DOHH2 (cell line): Measurements from ENCODE around the gene L1CAM.

ENCODE experiments used
- EZH2phosphoT487 ChIP-seq: fragments of 200-600 bp; sonication (generic); IDR thresholded peaks from 2 replicates; pipeline ENCODE4 v1.6.1; 2017; ENCODE audit warnings: borderline replicate concordance, mild to moderate bottlenecking, antibody characterized with exemption, low read length, moderate library complexity, mixed read lengths
- TF ChIP-seq, protein P1 (sequence below): fragments of 200-600 bp; sonication (generic); IDR thresholded peaks from one replicate; pipeline ENCODE4 v1.5.1; 2014; ENCODE audit warnings: antibody characterized with exemption, mild to moderate bottlenecking, low read depth, low read length; ENCODE audit not compliant: poor library complexity, severe bottlenecking

DNA sequence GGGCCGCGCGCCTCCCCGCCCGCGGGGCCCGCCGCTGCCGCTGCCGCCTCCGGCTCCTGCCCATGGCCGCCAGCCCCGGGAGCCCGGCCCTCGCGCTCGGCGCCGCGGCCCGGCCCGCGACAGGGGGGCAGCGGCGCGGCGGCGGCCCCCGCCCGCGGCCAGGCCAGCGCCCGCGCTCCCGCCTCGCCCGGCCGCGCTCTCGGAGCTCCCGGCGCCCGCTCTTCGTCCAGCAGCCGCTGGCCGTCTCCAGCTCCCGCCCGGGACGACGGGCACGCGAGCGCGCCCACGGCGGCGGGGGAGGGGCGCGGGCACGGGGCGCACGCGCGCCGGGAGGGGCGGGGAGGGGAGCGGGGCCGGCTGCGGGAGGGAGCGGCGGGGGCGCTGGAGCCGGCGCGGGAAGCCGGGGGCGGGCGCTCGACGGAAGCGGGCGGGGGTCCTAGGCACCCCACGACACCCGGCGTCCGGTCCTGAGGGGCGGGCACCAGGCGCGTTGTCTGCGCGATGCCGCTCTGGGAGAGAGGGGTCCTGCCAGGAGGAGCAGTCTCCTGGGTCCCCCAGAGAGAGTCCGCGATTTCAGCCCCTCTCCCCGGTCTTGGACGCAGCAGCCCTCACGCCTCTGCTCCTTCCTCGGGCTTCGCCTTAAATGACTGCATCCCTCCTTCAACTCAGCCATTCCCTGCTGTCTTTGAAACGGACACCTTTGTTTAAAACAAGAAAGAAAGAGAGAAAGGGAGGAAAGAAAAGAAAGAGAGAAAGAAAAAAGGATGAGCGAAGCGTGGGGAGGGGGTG lies 55.1 kb downstream of the L1CAM start:
- TF ChIP-seq, protein P1, sequence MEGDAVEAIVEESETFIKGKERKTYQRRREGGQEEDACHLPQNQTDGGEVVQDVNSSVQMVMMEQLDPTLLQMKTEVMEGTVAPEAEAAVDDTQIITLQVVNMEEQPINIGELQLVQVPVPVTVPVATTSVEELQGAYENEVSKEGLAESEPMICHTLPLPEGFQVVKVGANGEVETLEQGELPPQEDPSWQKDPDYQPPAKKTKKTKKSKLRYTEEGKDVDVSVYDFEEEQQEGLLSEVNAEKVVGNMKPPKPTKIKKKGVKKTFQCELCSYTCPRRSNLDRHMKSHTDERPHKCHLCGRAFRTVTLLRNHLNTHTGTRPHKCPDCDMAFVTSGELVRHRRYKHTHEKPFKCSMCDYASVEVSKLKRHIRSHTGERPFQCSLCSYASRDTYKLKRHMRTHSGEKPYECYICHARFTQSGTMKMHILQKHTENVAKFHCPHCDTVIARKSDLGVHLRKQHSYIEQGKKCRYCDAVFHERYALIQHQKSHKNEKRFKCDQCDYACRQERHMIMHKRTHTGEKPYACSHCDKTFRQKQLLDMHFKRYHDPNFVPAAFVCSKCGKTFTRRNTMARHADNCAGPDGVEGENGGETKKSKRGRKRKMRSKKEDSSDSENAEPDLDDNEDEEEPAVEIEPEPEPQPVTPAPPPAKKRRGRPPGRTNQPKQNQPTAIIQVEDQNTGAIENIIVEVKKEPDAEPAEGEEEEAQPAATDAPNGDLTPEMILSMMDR: no peak
- no peak for TF ChIP-seq EZH2phosphoT487
